NAMALWA (cell line): ENCODE measurements around the gene HOXC9.

ENCODE experiments used
- DNase-seq: peaks from one replicate; pipeline ENCODE4 v3.0.0-alpha.2; 2015; ENCODE audit warnings: low spot score

Gene HOXC9

GRCh38 chr12:53963434-53964314, 36.3 kb upstream of the HOXC9 start:
- no peak for DNase-seq

- DNase-seq = no peak
Measured at GRCh38 chr12:53964315-53964713, 35.6 kb upstream of the HOXC9 start.

GRCh38 chr12:53965281-53966084, 34.5 kb upstream of the HOXC9 start:
- no peak for DNase-seq

- DNase-seq = no peak
Measured at GRCh38 chr12:53966085-53966384, 33.9 kb upstream of the HOXC9 start.

- DNase-seq = no peak
Measured at GRCh38 chr12:53966385-53967133, 33.4 kb upstream of the HOXC9 start.

GRCh38 chr12:53967421-53967925, 32.5 kb upstream of the HOXC9 start:
- DNase-seq = no peak

- no peak for DNase-seq
Measured at GRCh38 chr12:53968214-53969127, 31.5 kb upstream of the HOXC9 start.

GRCh38 chr12:53969588-53970259, 30.2 kb upstream of the HOXC9 start:
- DNase-seq = no peak

GRCh38 chr12:53970451-53970850, 29.5 kb upstream of the HOXC9 start:
- no peak for DNase-seq

GRCh38 chr12:53971129-53971528, 28.8 kb upstream of the HOXC9 start:
- DNase-seq = no peak

GRCh38 chr12:53971686-53972085, 28.3 kb upstream of the HOXC9 start:
- DNase-seq = no peak

GRCh38 chr12:53972152-53972702, 27.7 kb upstream of the HOXC9 start:
- no peak for DNase-seq

GRCh38 chr12:53972722-53973235, 27.2 kb upstream of the HOXC9 start, which contains the start of gene HOXC11:
HOXC11 (plus strand) TSS chr12:53973126; CDS start chr12:53973242, 116 bp downstream.
- DNase-seq = no peak

GRCh38 chr12:53973236-53974042, 26.5 kb upstream of the HOXC9 start:
- no peak for DNase-seq

- no peak for DNase-seq
Measured at GRCh38 chr12:53974084-53975063, 25.6 kb upstream of the HOXC9 start, which contains the start of gene HOTAIR. HOTAIR (minus strand) TSS chr12:53974954.

- DNase-seq = no peak
Measured at GRCh38 chr12:53975064-53975471, 24.9 kb upstream of the HOXC9 start.

- no peak for DNase-seq
Measured at GRCh38 chr12:53975479-53976152, 24.3 kb upstream of the HOXC9 start.
